ENCODE measurements around the gene ATF3.

DNA sequence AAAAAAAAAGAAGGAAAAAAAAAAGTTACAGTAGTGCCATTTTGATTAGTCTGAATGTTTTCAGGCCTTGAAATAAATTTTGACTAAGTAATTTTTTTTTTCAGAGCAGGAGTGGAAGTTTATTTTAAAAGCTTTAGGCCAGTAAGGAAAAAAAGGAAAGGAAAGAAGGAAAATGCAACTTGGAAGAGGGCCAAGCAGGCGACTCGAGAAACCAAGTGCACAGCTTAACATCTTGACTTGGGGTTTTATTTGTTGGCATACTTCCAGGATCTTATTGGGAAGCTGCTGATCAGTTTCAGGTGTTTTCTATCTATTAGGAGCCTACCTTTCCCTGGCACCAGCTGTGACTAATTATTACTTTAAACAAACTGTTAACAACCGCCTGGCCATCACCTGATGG, 41.7 kb downstream of the ATF3 start:
- TF ChIP-seq, protein P1, sequence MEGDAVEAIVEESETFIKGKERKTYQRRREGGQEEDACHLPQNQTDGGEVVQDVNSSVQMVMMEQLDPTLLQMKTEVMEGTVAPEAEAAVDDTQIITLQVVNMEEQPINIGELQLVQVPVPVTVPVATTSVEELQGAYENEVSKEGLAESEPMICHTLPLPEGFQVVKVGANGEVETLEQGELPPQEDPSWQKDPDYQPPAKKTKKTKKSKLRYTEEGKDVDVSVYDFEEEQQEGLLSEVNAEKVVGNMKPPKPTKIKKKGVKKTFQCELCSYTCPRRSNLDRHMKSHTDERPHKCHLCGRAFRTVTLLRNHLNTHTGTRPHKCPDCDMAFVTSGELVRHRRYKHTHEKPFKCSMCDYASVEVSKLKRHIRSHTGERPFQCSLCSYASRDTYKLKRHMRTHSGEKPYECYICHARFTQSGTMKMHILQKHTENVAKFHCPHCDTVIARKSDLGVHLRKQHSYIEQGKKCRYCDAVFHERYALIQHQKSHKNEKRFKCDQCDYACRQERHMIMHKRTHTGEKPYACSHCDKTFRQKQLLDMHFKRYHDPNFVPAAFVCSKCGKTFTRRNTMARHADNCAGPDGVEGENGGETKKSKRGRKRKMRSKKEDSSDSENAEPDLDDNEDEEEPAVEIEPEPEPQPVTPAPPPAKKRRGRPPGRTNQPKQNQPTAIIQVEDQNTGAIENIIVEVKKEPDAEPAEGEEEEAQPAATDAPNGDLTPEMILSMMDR (IDR thresholded peaks at IDR 0.05), result no peak
- TF ChIP-seq POLR2A (IDR thresholded peaks at IDR 0.05), result no peak

All from esophagus squamous epithelium (tissue), 4 donors.